ENCODE measurements around the gene HSD11B1L.
"Not testable (repeated sequence)": the region's sequence is repeated elsewhere in the genome, so short reads cannot be mapped to it uniquely, and the experiment has no call there.

HSD11B1L gene

DNA sequence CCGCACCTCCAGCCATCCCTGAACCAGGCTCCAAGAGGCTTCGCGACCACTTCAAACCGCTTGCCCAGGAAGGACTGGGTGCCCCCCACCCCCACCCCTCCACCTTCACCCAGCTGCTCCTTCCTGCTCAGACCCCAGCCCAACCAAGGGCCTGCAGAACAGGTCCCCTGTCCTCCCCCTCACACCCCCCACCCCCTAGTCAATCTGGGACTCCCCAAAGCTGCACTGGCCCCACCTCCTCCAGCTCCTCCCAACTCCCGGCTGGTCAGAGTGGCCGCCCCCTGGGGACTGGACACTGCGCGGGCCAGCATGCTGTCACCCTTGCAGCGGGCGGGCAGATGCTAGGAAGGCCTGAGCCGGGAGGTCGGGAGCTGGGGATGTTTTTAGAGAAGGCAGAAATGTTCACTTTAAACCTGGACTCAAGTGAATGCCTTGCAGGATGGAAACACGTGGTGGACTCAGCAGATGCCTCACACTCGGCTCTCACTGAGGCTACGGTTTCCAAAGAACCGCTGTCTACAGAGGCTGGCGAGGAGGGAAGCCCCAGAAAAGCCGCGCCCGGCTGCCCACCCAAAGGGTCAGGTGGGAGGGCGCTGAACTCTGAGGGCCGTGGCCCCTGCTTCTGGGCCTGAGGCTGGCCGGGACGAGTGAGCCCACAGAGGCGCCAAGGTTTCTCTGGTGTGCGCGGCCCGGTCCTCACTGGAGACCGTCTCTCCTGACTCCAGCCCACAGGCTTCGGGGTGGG lies 17.2 kb downstream of the HSD11B1L start:
- FAIRE-seq (no peak), DNase-seq (ENCODE audit: low spot score) (no peak)

- DNase-seq (ENCODE audit: low spot score) (no peak), FAIRE-seq (no peak)
Observed at GRCh38 chr19:5698635-5699422, 18.0 kb downstream of the HSD11B1L start.

GRCh38 chr19:5700455-5701092 lies 19.7 kb downstream of the HSD11B1L start:
- FAIRE-seq (no peak), DNase-seq (ENCODE audit: low spot score) (no peak)

DNA sequence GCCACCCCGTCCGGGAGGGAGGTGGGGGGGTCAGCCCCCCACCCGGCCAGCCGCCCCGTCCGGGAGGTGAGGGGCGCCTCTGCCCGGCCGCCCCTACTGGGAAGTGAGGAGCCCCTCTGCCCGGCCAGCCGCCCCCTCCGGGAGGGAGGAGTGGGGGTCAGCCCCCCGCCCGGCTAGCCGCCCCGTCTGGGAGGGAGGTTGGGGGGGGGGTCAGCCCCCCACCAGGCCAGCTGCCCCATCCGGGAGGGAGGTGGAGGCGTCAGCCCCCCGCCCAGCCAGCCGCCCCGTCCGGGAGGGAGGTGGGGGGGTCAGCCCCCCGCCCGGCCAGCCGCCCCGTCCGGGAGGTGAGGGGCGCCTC lies 21.2 kb downstream of the HSD11B1L start:
- not testable (repeated sequence) for FAIRE-seq; DNase-seq (ENCODE audit: low spot score)

- DNase-seq (ENCODE audit: low spot score) (no peak), FAIRE-seq (no peak)
Observed at GRCh38 chr19:5703819-5704818, 23.3 kb downstream of the HSD11B1L start.

DNA sequence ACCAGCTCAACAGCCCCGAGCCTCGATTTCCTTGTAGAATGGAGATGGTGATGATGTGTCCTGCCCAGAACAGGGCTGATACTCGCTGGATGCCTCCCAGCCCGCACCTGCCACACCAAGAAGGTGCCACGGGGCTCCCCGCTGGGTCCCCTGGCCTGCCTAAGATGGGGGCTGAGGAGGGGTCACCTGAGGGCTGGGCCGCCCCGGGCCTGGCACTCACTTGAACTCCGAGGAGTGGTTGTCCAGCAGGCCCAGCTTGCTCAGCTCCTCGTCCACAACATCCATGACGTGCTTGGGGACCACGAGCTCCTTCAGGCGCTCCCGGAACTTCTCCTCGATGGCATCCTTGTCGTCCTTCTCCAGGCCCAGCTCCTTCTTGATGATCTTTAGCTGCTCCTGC lies 24.7 kb downstream of the HSD11B1L start:
- DNase-seq (ENCODE audit: low spot score) (no peak), FAIRE-seq (no peak)

GRCh38 chr19:5706876-5707573 lies 26.2 kb downstream of the HSD11B1L start:
- no peak for FAIRE-seq
- DNase-seq (ENCODE audit: low spot score), result no peak

GRCh38 chr19:5707576-5708575 lies 27.0 kb downstream of the HSD11B1L start:
- no peak for DNase-seq (ENCODE audit: low spot score)
- no peak for FAIRE-seq

DNA sequence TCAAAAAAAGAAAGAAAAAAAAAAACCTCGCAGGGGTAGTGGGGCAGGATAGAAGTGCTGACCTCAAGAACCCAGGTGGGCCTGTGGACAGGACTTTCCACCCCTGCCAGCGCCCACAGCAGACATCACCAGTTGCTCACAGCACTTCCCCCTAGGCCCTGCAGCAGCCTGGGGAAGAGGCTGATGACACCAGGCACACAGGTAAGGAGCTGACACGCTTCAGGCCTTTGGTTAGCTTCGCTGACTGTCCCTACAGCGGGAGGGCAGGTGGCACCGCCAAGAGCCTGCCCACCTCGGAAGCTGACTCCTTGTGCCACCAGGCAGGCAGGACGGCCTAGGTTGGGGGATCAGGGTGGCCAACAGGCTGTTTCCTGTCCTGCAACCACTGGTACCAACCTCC lies 30.2 kb downstream of the HSD11B1L start:
- FAIRE-seq, result no peak

GRCh38 chr19:5711713-5712161 lies 30.9 kb downstream of the HSD11B1L start:
- no peak for DNase-seq (ENCODE audit: low spot score)
- no peak for FAIRE-seq

More for the DNA sequence above, 30.2 kb downstream of the HSD11B1L start:
- no peak for DNase-seq (ENCODE audit: low spot score)

DNA sequence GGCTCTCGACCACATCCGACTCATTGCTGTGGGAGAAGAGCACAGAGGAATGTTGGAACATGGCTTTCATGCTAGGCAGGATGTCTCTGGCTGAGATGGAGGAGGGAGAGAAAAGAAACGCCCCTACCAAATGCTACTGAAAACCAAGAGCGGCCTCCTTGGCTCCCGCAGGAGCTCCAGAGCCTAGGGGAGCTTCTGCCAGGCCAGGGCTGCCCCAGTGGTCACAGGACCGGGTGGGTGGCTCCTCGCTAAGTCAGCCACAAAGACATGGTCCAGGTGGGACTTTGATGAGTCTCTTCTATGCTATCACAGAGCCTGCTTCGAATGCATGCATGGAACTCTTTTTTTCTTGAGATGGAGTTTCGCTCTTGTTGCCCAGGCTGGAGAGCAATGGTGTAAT lies 32.4 kb downstream of the HSD11B1L start:
- FAIRE-seq (no peak), DNase-seq (ENCODE audit: low spot score) (no peak)

GRCh38 chr19:5714816-5715215 lies 34.0 kb downstream of the HSD11B1L start:
- DNase-seq (ENCODE audit: low spot score), result no peak
- FAIRE-seq, result no peak

DNA sequence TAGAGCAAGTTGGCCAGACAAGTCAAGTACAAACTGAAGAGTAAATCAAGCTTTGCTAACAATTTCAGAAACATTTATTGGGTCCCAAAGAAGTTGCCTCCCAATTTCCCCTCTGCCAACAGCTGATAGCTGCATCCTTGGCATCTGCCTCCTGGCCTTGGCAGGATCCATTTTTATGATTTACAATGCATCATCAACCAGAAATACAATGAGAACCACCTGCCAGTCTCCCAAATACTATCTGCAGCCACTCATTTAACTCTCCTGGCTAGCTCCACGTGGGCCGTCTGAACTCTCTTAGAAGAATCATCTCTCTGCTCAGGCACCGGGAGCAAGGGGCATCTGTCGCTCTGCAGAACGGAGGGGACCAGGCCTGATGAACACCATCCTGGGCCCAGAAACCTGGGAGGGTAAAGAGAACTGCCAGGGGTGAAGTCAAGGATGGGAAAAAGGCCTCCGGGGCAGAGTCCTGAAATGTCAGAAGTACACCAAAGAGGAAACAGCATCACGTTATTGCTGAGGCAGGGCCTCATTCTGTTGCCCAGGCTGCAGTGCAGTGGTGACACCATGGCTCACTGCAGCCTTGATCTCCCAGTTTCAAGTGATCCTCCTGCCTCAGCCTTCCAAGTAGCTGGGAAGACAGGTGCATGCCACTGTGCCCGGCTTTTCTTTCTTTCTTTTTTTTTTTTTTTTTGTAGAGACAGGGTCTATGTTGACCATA lies 36.5 kb downstream of the HSD11B1L start:
- FAIRE-seq (no peak), DNase-seq (ENCODE audit: low spot score) (no peak)

GRCh38 chr19:5718037-5718578 lies 37.3 kb downstream of the HSD11B1L start:
- FAIRE-seq, result no peak
- DNase-seq (ENCODE audit: low spot score), result peak; percentile 49

DNA sequence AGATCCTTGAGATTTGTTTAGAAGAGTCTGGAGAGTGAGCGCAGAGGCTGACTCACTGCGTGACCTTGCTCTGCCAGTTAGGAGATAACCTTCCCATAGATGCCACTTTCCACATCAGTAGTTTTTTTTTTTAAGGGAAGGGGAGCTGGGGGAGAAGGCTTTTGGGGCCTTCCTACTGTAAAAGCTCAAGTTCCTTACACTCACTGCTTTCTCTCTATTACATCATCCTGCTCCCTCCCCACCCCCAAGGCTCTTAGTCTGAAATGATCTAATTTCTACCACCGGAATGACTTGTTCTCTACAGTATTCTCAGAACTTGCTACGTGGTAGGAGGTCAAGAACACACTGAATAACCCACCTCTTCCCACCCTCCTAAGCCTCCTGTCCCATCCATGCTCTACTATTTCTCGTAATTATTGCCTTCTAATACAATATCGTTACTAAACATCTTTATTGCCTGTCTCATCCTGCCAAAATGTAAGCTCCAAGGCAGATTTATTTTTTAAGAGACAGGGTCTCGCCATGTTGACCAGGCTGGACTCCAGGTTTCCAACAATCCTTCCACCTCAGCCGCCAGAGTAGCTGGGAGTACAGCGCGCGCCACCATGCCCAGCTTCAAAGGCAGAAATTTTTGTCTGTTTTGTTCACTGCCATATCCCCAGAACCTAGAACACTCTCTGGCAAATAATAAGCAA lies 37.9 kb downstream of the HSD11B1L start:
- DNase-seq (ENCODE audit: low spot score), result peak; percentile 84

GRCh38 chr19:5719274-5719960 lies 38.6 kb downstream of the HSD11B1L start:
- FAIRE-seq (no peak), DNase-seq (ENCODE audit: low spot score) (no peak)

More for the DNA sequence above, 37.9 kb downstream of the HSD11B1L start:
- peak; percentile 59 for FAIRE-seq

Data from RCC 7860 (cell line).